IMR-90 (cell line): ENCODE data around the gene PCK2.

ENCODE experiments used
- CEBPB ChIP-seq: IDR thresholded peaks from 2 replicates; pipeline ENCODE4 v1.6.1; 2012; ENCODE audit warnings: low read depth, low read length, improper control_type of control experiment
- CTCF ChIP-seq: conservative IDR thresholded peaks from 2 replicates; pipeline ENCODE4 v1.5.1; 2012; ENCODE audit warnings: mild to moderate bottlenecking, low read depth, low read length, improper control_type of control experiment
- MXI1 ChIP-seq: IDR thresholded peaks from 2 replicates; pipeline ENCODE4 v1.6.1; 2012; ENCODE audit warnings: low read depth, mild to moderate bottlenecking, low read length, moderate library complexity, borderline replicate concordance
- POLR2A ChIP-seq: IDR thresholded peaks from 2 replicates; pipeline ENCODE4 v1.6.1; 2012; ENCODE audit warnings: mild to moderate bottlenecking, low read depth, low read length
- RAD21 ChIP-seq: IDR thresholded peaks from 2 replicates; pipeline ENCODE4 v1.6.1; 2012; ENCODE audit warnings: low read length, improper control_type of control experiment
- RCOR1 ChIP-seq: IDR thresholded peaks from 2 replicates; pipeline ENCODE4 v1.6.1; 2012; ENCODE audit warnings: mild to moderate bottlenecking, low read length, improper control_type of control experiment; ENCODE audit not compliant: insufficient replicate concordance
- RFX5 ChIP-seq: IDR thresholded peaks from 2 replicates; pipeline ENCODE4 v1.8.0; 2012; ENCODE audit warnings: low read depth, mild to moderate bottlenecking, low read length, moderate library complexity
- SMC3 ChIP-seq: fragments of 150-350 bp; IDR thresholded peaks from 2 replicates; pipeline ENCODE4 v1.6.1; 2016; ENCODE audit warnings: low read depth, mild to moderate bottlenecking, antibody characterized with exemption, low read length, moderate library complexity

GRCh38 chr14:24129410-24129998 is 35.4 kb downstream of the PCK2 start:
- no peak for TF ChIP-seq CEBPB
- TF ChIP-seq CTCF, result no peak
- no peak for TF ChIP-seq POLR2A
- no peak for TF ChIP-seq RFX5
- no peak for TF ChIP-seq SMC3
- TF ChIP-seq RCOR1, result no peak
- no peak for TF ChIP-seq MXI1
- TF ChIP-seq RAD21, result no peak
